ENCODE results near the gene SLC17A9. TPM values are rescaled to one million over a fixed set of nuclear protein-coding genes. Genes with fewer than 3 reads are reported as not detected.

Gene SLC17A9
- total and polyA plus RNA-seq, 2 of the 8 experiments (the other 6 are each of a cell fraction or from before 2014, with no cell fraction given) = 23.5 to 35.2 TPM

- Histone ChIP-seq H4K91ac (replicated peaks; ENCODE audit: insufficient read length, low read length) (no peak overlapping the region), H3K4me3 (ENCODE audit: extremely low read depth in 1 of 4, insufficient read depth in 2 of 4, low read depth in 3 of 4, low read length in 4 of 4) (no peak overlapping the region), H4K20me1 (replicated peaks in 1 of 2; ENCODE audit: control insufficient read depth in 1 of 2, insufficient read depth in 2 of 2, low read length in 2 of 2) (peaks cover 18 to 42% of the 10 kb centered on the region in 2 experiments), H3K4me1 (replicated peaks in 1 of 4; ENCODE audit: control insufficient read depth in 3 of 4, insufficient read depth in 4 of 4, low read length in 3 of 4) (no peaks in the 10 kb centered on the region; a peak in 2 of 7 replicates), H2BK5ac (ENCODE audit: low read depth, low read length) (no peak overlapping the region), H4K8ac (ENCODE audit: extremely low read depth, insufficient read depth, low read length) (no peak overlapping the region), H2AFZ (ENCODE audit: low read length) (no peak overlapping the region), H3K23ac (ENCODE audit: insufficient read length) (no peak overlapping the region), H3K56ac (replicated peaks; ENCODE audit: insufficient read length, low read depth, low read length) (no peak overlapping the region), H3K23me2 (ENCODE audit: low read depth, low read length) (no peaks in the 10 kb centered on the region), H3K79me2 (ENCODE audit: control insufficient read depth in 1 of 2, insufficient read depth in 2 of 2, low read length in 2 of 2) (peaks cover 0 to 37% of the 10 kb centered on the region in 2 experiments), H3K27me3 (replicated peaks in 1 of 4; ENCODE audit: control insufficient read depth in 3 of 4, extremely low read depth in 1 of 4, insufficient read depth in 3 of 4, low read length in 3 of 4) (no peaks in the 10 kb centered on the region), H4K5ac (ENCODE audit: insufficient read length, low read depth, low read length) (no peak overlapping the region), H3K4ac (replicated peaks; ENCODE audit: insufficient read length, low read depth, low read length) (no peak overlapping the region), H3K27ac (ENCODE audit: low read depth, low read length) (no peak overlapping the region), H2BK12ac (ENCODE audit: low read depth, low read length) (no peak overlapping the region), H3K36me3 (ENCODE audit: control insufficient read depth in 2 of 4, insufficient read depth in 4 of 4, low read length in 3 of 4) (peaks cover 53 to 89% (median 78%) of the 10 kb centered on the region in 4 experiments), H2AK5ac (ENCODE audit: low read depth, low read length) (no peak overlapping the region), H3K79me1 (ENCODE audit: low read depth, low read length) (peaks cover 24% of the 10 kb centered on the region), H2BK20ac (ENCODE audit: low read length) (no peak overlapping the region), H2BK120ac (replicated peaks; ENCODE audit: low read depth, low read length) (no peak overlapping the region), H3K4me2 (ENCODE audit: insufficient read depth in 1 of 2, low read depth in 2 of 2, low read length in 2 of 2) (no peak overlapping the region), H3K9me3 (ENCODE audit: insufficient read depth in 2 of 2, low read depth in 1 of 2, low read length in 1 of 2) (no peaks in the 10 kb centered on the region), H3K9ac (replicated peaks in 1 of 4; ENCODE audit: extremely low read depth in 1 of 4, low read depth in 3 of 4, low read length in 3 of 4) (no peak overlapping the region), H3K14ac (ENCODE audit: insufficient read length) (no peak overlapping the region), H3K18ac (ENCODE audit: extremely low read depth, low read length) (no peak overlapping the region), H2BK15ac (ENCODE audit: low read length) (no peak overlapping the region)
- FAIRE-seq (no peak), DNase-seq (ENCODE audit: low read depth in 1 of 2, low spot score in 2 of 2) (no peak)
- ChIA-PET CTCF (ENCODE audit: partially characterized antibody) (interaction anchor here (0.9 to 3.0 kb wide), 5 partner anchors 8 to 64 kb away, joined by 3 to 16 read pairs (median 10); no protein-coding TSS in a partner anchor), POLR2A (ENCODE audit: partially characterized antibody) (interaction anchor here (1.9 to 13.6 kb wide), 2 partner anchors 12 to 19 kb away, joined by 14 to 156 read pairs; partner anchors contain the start of gene DIDO1)
- 90% methylated on average over 16 of the region's 16 CpGs; no CpG with 5 or more reads in 1 of the 2 experiments for WGBS, 2 experiments (ENCODE audit: extremely low coverage in 1 of 2, insufficient coverage in 1 of 2, insufficient read length in 1 of 2, insufficient replicate concordance in 2 of 2, low coverage in 1 of 2, low lambda C conversion rate in 2 of 2, missing lambda C conversion rate in 1 of 2)
- TF ChIP-seq EP300 (IDR thresholded peaks at IDR 0.05; ENCODE audit: borderline replicate concordance in 1 of 2, low read depth in 2 of 2, low read length in 2 of 2) = no peak
- TF ChIP-seq CHD2 (IDR thresholded peaks at IDR 0.05; ENCODE audit: low read length) = no peak
- TF ChIP-seq TBP (IDR thresholded peaks at IDR 0.05; ENCODE audit: low read depth, low read length) = no peak
- TF ChIP-seq, protein P1, sequence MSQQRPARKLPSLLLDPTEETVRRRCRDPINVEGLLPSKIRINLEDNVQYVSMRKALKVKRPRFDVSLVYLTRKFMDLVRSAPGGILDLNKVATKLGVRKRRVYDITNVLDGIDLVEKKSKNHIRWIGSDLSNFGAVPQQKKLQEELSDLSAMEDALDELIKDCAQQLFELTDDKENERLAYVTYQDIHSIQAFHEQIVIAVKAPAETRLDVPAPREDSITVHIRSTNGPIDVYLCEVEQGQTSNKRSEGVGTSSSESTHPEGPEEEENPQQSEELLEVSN (IDR thresholded peaks at IDR 0.05) = no peak
- TF ChIP-seq NANOG (IDR thresholded peaks at IDR 0.05; ENCODE audit: insufficient read depth, low read depth, low read length, poor library complexity, severe bottlenecking) = no peak
- no peak for TF ChIP-seq SAP30 (IDR thresholded peaks at IDR 0.05; ENCODE audit: insufficient read depth, insufficient replicate concordance, low read length)
- no peak for TF ChIP-seq EGR1 (IDR thresholded peaks at IDR 0.05; ENCODE audit: borderline replicate concordance, low read depth, low read length)
- no peak for TF ChIP-seq CBX8 (IDR thresholded peaks at IDR 0.05; ENCODE audit: borderline replicate concordance, low read depth, low read length)
- no peak for TF ChIP-seq ATF3 (IDR thresholded peaks at IDR 0.05; ENCODE audit: insufficient read depth, low read depth, low read length)
- no peak for TF ChIP-seq JUN (IDR thresholded peaks at IDR 0.05; ENCODE audit: low read depth, low read length)
- no peak for TF ChIP-seq RFX5 (IDR thresholded peaks at IDR 0.05; ENCODE audit: borderline replicate concordance, low read depth, low read length)
- no peak for TF ChIP-seq BACH1 (IDR thresholded peaks at IDR 0.05; ENCODE audit: low read length)
These were observed 46.3 kb upstream of the SLC17A9 start for GRCh38 chr20:62906209-62906608.

Data from H1 (cell line).